Epithelial cell of proximal tubule (primary cell): ENCODE measurements around the gene PGLYRP4. TPM values are rescaled to one million over a fixed set of nuclear protein-coding genes. Genes with fewer than 3 reads are reported as not detected.
A peak's percentile ranks its signal among the peaks of the same experiment; 100 is the strongest.

ENCODE experiments used
- DNase-seq: peaks from one replicate; pipeline ENCODE4 v3.0.0-alpha.2; 2011; ENCODE audit warnings: low read depth
- H3K4me3 ChIP-seq: 2 replicates; pipeline ENCODE4 v1.5.1; 2011; ENCODE audit warnings: low read depth, mild to moderate bottlenecking, low read length
- total RNA-seq: library from RNA; depleted of rRNA; stranded (reverse); fragments of >200 nt; gene quantifications from 2 replicates; pipeline ENCODE4 v1.2.3, GENCODE V29; 2015
- TF ChIP-seq, protein P1 (sequence below): conservative IDR thresholded peaks from 2 replicates; pipeline ENCODE4 v1.5.1; 2012; ENCODE audit warnings: low read depth, mild to moderate bottlenecking, low read length

PGLYRP4 gene
- total RNA-seq, 1 donor from 2014 or later = not detected

DNA sequence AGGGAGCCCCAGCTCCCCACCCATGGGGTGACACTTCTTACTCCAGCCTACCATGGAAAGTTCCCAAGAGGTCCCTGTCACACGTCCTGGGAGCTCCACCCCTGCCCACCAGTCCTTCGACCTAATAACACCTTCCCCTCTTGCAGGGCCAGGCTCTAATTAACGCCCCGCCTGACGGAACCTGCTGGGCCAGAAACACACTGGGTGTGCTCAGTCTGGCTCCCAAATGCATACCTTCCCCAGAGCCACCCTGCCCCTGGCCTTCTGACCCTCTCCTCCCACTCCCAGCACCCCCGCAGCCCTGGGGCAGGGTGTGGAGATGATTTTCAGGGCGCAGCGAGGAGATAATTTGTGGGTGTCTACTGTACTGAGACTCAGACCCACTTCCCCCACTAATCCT is 56.5 kb downstream of the PGLYRP4 start:
- TF ChIP-seq, protein P1, sequence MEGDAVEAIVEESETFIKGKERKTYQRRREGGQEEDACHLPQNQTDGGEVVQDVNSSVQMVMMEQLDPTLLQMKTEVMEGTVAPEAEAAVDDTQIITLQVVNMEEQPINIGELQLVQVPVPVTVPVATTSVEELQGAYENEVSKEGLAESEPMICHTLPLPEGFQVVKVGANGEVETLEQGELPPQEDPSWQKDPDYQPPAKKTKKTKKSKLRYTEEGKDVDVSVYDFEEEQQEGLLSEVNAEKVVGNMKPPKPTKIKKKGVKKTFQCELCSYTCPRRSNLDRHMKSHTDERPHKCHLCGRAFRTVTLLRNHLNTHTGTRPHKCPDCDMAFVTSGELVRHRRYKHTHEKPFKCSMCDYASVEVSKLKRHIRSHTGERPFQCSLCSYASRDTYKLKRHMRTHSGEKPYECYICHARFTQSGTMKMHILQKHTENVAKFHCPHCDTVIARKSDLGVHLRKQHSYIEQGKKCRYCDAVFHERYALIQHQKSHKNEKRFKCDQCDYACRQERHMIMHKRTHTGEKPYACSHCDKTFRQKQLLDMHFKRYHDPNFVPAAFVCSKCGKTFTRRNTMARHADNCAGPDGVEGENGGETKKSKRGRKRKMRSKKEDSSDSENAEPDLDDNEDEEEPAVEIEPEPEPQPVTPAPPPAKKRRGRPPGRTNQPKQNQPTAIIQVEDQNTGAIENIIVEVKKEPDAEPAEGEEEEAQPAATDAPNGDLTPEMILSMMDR = no peak
- DNase-seq = no peak
- no peak overlapping the region for H3K4me3 ChIP-seq

DNA sequence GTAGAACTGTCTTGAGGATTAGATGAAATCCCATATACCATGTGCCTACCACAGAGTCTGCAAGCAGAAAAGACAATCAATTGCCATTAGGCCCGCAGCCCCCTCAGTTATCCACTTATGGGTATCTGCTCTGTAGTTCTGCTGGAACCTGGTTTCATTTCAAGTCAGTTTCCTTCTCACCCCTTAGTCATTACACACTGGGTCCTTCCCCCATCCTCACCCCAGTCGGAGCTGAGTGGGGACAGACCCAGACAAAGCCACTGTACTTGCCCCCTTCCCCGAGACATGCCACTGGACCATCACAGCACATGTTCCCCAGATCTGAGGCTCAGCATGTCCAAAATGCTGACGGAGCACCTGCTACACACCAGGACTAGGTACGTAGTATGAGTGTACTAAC is 57.1 kb downstream of the PGLYRP4 start:
- TF ChIP-seq, protein P1 = no peak
- H3K4me3 ChIP-seq = no peak overlapping the region
- DNase-seq = no peak

DNA sequence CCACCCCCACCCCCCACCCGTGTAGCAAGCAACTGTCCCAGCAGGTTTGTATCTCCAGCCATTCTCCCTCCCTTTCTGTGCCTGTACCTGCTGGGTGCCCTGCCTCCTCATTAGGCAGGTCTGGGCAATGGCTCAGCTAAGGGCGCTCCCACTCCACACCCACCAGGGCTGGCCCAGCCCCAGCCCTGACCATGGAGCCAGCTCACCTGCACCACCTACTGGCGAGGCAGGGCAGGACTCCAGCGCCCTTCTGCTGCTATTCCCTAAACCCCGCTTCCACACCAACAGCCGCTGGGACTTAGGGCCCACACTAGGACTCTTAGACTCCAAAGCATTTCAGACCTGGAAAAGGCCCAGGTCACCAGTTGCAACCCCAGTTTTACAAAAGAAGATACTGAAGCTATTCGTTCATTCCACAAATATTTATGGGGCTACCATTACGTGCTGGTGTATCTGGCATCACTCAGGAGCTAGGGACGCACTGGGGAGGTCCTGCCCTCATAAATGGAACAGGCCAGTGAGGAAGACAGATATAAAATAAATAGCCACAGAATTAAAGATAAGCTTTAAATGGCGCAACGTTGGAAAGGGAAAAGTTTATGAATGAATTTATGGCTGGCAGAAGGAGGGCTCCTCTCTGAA is 59.9 kb downstream of the PGLYRP4 start:
- TF ChIP-seq, protein P1 = peak; percentile 45
- DNase-seq = no peak
- no peak overlapping the region for H3K4me3 ChIP-seq

Other genes starting within 250 kb of the PGLYRP4 start
- gene SPRR2F, start 235.3 kb downstream of the PGLYRP4 start, total RNA-seq = not detected in 2 replicates
- not detected in 2 replicates for gene SPRR2G, start 198.0 kb downstream of the PGLYRP4 start, total RNA-seq
- gene LELP1, start 145.4 kb downstream of the PGLYRP4 start, total RNA-seq = not detected in 2 replicates
- gene PRR9, start 131.3 kb downstream of the PGLYRP4 start, total RNA-seq = 0.72 TPM in 1 of 2 replicates, not detected in the other
- gene LORICRIN, start 89.2 kb downstream of the PGLYRP4 start, total RNA-seq = not detected in 2 replicates
- gene PGLYRP3, start 35.9 kb downstream of the PGLYRP4 start, total RNA-seq = not detected in 2 replicates
- gene S100A9, start 9.0 kb upstream of the PGLYRP4 start, total RNA-seq = 18.9 and 88.6 TPM in 2 replicates
- gene S100A12, start 26.8 kb upstream of the PGLYRP4 start, total RNA-seq = not detected in 2 replicates
- gene S100A8, start 42.2 kb upstream of the PGLYRP4 start, total RNA-seq = not detected in 2 replicates
- gene S100A7A, start 67.7 kb upstream of the PGLYRP4 start, total RNA-seq = not detected in 2 replicates
- gene S100A7, start 111.8 kb upstream of the PGLYRP4 start, total RNA-seq = not detected in 2 replicates
- gene S100A6, start 187.2 kb upstream of the PGLYRP4 start, total RNA-seq = 1,217 and 1,569 TPM in 2 replicates
- 2.7 and 4.0 TPM in 2 replicates for gene S100A5, start 192.1 kb upstream of the PGLYRP4 start, total RNA-seq
- 31.2 and 33.8 TPM in 2 replicates for gene S100A4, start 197.0 kb upstream of the PGLYRP4 start, total RNA-seq
- gene S100A3, start 200.4 kb upstream of the PGLYRP4 start, total RNA-seq = 10.2 and 27.6 TPM in 2 replicates
- 24.8 and 25.6 TPM in 2 replicates for gene S100A2, start 217.0 kb upstream of the PGLYRP4 start, total RNA-seq